ENCODE data around the gene ZNF462.
A peak's percentile ranks its signal among the peaks of the same experiment; 100 is the strongest.
"Not testable (repeated sequence)": the region's sequence is repeated elsewhere in the genome, so short reads cannot be mapped to it uniquely, and the experiment has no call there.

Gene ZNF462

DNA sequence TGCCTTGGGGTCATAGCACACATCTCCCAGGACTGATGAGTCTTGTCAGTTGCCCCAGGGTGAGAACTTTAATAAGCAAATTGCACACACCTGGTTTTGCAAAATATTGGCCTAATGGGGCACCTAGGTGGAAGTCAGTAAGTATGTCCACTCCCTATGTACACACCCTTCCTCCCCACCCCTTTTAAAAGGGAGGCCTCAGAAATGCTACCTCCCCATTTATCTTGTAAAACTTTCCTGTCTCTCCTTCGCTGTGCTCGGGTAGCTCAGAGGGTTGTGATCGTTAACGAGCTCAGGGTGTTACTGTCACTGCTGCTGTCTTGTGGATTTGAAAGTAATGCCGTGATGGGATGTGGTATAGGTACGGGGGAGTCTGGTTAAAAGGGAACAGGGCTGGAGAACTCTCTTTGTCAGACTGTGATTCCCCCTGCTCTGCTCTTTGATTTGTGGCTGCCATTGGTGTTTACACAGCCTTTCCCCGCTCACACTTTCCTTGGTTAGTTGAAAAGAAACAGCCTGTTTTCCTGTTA lies 26.2 kb downstream of the ZNF462 start:
- DNase-seq (ENCODE audit: low spot score), result no peak

- DNase-seq (ENCODE audit: low spot score), result no peak
Observed at GRCh38 chr9:106890608-106891007, 27.6 kb downstream of the ZNF462 start.

DNA sequence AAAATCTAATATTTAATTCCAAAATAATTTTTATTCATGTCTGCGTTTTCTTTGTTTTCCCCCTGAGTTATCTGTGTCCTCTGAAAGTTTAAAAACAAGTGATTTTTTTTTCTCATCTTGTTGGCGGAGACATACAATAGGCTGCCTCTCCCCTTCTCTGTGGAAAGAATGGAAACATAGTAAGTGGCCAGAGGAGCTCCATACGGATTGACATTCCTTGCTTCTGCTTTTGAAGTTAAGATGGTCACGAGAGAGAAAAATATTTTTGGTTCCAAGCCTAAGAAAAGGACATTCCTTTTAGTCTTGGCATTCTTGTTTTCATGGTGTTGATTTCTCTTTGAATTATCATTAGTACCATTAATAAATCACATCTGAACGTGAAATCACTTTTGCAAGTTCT lies 28.3 kb downstream of the ZNF462 start:
- no peak for DNase-seq (ENCODE audit: low spot score)

DNA sequence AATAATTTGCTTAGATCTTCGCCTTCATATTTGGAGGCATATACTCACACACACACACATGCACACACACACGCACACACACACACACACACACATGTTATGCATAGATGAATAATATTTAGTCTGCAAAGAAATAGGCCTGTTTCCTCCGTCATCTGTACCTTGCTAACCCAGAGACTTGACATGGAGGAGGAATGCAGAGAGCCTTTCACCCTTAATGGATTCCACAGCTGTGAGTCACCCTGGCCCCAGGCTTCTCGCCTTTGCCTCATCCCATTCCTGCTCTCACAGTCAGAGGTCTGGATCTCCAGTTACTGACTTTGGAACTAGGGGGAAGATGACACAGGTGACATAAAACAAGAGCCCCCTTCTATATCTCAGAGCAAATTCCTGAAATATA lies 29.7 kb downstream of the ZNF462 start:
- no peak for DNase-seq (ENCODE audit: low spot score)

GRCh38 chr9:106893088-106893487 lies 30.1 kb downstream of the ZNF462 start:
- no peak for DNase-seq (ENCODE audit: low spot score)

DNA sequence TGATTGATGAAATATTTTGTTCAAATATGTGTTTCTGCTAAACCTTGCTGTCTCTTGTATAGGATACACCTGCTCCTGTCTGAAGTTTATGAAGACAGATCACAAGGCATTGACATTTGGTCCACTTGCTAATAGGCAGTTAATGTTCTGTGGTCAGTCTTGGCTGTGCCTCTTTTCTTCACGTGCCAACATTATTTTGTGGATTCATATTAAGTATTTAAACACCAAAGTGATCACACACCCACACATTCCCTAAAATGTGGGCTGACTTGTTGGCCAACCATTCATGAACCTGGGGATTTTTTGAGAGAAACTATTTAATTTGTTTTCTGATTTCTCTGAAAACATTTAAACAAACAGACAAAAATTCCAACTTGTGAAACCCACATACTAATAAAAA lies 33.7 kb downstream of the ZNF462 start:
- no peak for DNase-seq (ENCODE audit: low spot score)

GRCh38 chr9:106897236-106897635 lies 34.3 kb downstream of the ZNF462 start:
- DNase-seq (ENCODE audit: low spot score), result no peak

DNA sequence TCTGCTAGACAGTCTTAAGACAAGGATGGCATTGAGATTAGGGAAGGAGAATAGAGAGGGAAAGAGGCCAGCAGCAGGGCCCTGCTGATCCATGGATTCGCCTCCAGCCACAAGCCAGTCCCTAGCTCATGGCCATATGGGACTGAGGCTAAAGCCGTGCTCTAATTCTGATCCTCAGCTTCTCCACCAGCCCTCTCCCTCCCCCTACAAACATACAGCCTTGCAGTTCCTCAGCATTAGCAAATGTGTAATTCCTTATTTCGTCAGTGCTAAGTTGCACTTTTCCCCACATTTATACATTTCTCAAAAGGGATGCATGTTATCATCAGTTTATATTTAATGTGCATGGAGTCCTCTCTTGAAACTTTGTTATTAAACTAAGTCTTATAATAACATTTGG lies 34.8 kb downstream of the ZNF462 start:
- DNase-seq (ENCODE audit: low spot score), result no peak

- not testable (repeated sequence) for DNase-seq (ENCODE audit: low spot score)
Observed at GRCh38 chr9:106900523-106900922, 37.6 kb downstream of the ZNF462 start.

- no peak for DNase-seq (ENCODE audit: low spot score)
Observed at GRCh38 chr9:106906129-106906528, 43.2 kb downstream of the ZNF462 start.

DNA sequence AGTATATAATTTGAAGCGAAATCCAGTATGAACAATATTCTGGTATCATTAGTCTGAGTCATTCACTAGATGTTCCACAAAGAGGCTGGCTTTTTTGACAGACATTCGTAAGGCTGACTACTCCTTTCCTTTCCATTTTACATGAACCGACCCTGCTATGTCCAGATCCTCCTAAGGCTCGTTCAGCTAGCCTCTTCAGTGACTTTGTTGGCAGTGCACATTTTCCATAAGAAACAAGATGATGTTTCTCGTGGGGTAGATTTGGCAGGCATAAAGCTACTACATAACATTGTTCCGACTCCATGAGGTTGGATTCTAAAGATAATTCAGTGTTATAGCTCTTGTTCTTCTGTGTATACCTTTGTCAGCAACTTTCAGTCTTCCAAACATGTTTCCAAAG lies 49.0 kb downstream of the ZNF462 start:
- no peak for DNase-seq (ENCODE audit: low spot score)

DNA sequence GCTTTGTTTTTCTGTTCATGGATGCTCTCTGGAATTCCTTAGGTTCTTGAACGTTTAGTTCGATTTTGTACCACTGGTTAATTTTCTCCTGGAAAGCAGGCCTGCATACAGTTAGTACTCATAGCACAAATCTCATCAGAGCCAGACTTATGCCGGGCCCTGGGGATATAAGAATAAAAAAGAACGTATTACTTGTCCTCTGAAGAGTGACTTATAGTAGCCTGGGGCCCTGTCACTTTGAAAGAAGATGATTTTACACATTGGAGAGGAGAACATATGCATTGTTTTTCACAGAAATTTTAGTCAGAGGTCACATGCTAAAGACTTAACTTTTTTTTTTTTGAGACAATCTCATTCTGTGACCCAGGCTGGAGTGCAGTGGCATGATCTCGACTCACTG lies 50.3 kb downstream of the ZNF462 start:
- no peak for DNase-seq (ENCODE audit: low spot score)

DNA sequence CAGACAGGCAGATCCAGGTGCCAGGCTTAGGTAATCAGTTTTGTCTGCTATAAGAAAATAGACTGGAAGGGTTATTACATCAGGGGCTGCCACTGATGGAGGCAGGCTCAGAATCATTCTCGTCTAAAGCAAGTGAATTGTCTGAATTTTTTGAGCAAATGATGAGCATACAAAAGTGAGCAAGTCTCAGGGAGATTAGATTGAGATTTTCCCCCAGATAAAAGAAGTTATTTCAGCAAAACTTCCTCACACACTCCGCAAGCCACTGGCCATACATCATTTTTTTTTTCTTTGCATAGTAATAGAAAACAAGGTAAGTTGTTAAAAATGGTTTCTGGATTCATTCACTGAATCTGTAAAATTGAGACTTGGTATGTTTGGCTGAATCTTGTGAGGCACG lies 52.9 kb downstream of the ZNF462 start:
- no peak for DNase-seq (ENCODE audit: low spot score)

DNA sequence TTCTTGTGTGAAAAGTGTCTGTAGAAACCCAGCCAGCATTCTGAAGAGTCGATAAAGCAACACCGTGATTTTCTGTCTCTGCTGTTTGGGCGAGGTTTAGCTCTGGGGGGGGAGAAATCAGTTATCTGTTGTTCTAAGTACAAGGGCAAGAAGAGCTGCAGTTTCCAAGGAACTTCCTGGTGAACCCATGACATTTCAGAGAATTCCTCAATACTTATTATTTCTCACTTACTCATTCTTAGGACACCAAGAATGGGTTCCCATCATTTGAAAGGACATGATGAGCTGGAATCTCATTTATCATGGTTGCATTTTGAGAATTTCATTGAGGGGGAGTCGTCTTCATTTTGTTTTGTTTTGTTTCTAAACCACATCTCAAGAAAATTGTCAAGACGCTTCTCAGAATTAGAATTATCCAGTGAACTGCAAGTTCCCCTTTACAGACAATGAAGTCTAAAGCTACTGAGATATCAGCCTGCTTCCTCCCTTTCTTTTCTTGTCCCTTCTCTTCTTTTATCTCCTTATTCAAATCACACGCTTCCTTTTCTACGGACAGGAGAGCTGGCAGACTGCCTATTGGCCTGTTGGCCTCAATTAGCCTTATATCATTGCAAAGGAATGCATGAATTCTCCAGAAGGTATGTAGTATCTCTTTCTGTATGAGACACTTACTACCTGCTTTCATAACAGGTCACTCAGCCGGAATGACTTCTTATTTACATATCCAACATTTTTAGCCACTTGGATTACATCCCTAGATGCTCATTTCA lies 53.7 kb downstream of the ZNF462 start:
- DNase-seq (ENCODE audit: low spot score), result no peak

DNA sequence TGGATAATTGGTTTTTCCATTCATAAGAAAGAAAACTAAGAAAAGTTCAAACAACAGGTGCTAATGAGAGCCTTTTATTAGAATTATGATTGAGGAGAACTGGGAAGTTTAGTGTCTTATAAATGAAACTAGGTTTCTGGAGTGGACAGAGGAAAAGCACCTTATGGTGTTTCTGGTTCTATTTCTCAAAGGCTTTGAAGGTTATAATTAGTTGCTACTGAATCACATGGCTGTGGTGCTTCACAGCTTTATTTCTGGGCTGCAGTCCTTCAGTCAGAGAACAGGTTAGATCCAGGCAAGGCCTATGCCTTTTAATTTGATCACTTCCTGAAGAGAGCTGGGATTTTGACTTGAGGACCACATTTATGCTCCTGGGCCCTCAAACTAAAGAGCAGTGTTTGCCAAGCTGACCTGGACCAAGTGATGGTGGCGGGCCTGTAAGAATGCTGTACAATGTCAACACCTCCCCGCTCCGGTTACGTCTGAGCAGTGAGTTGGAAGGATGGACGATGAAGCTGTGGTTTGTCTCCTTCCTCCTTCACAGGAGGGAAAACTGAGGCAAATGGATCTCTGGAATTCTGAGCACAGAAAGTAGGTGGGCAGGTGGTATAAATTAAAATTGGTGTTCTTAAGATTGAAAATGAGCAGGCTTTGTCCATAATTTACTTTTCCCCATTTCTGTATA lies 56.0 kb downstream of the ZNF462 start:
- DNase-seq (ENCODE audit: low spot score), result no peak

DNA sequence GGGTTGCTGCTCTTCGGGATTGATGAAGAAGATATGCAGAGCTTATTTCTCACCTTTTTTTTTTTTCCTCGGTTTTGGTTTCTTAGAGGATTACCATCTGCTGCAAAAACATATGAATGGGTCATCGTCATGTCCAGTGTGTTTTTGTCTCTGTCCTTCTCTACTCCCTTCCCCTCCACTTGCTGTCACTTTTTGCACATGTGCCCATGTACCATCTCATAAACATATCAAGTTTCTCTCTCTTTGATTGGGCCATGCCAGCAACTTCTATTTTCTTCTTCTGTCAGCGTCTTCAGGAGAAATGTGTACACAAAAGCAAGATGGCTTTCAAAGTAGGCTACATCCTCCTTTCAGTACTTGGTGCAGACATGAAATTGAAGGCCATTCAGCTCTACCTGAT lies 57.1 kb downstream of the ZNF462 start:
- no peak for DNase-seq (ENCODE audit: low spot score)

DNA sequence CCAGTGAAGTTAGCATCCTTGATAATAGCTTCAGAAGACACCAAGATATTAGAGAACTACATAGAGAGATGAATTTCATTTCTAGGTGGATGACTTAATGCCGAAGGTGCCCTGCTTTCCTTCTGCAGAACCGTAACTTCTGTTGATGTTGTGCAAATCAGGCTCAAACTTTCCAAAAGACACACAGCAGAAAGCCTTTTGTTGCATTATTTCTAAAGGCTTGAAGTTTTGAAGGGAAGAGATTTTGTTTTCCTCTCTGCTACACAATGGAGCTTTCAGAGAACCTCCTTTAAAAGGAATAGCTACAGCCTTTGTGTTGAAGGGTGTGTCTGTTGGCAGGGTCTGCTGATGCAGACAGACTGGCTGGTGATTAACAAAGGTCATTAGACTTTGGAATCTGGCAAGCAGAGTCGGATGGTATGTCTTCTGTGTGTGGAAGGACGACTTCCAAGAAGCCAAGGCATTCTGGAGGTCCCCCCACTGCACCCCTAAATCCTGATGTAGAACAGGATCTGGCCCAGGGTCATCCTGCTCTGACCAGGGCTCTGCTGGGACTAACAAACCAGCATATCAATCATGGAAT lies 57.8 kb downstream of the ZNF462 start:
- peak; percentile 89 for DNase-seq (ENCODE audit: low spot score)

- peak; percentile 77 for DNase-seq (ENCODE audit: low spot score)
Observed at GRCh38 chr9:106921341-106921899, 58.5 kb downstream of the ZNF462 start.

GRCh38 chr9:106922026-106922425 lies 59.1 kb downstream of the ZNF462 start:
- DNase-seq (ENCODE audit: low spot score), result no peak

GRCh38 chr9:106925392-106925791 lies 62.4 kb downstream of the ZNF462 start:
- no peak for DNase-seq (ENCODE audit: low spot score)

- DNase-seq (ENCODE audit: low spot score), result no peak
Observed at GRCh38 chr9:106927916-106928315, 65.0 kb downstream of the ZNF462 start.

GRCh38 chr9:106928350-106928749 lies 65.4 kb downstream of the ZNF462 start:
- no peak for DNase-seq (ENCODE audit: low spot score)

Measured in globus pallidus (tissue), 1 donor.